Prostate gland (tissue), 2 donors: Measurements from ENCODE around the gene VAMP7.

Experiments used
- CTCF ChIP-seq, 4 experiments: fragments of 200-600 bp in 2 of 4; fragments of 450-650 bp in 2 of 4; sonication (generic) in 2 of 4; IDR thresholded peaks; 1 replicate in 3 of 4; 2 replicates in 1 of 4; pipeline ENCODE4 v1.5.1; 2016 to 2019; ENCODE audit warnings: antibody characterized with exemption in 4 of 4, mild to moderate bottlenecking in 2 of 4, moderate library complexity in 2 of 4
- POLR2A ChIP-seq: fragments of 450-650 bp; IDR thresholded peaks from one replicate; pipeline ENCODE4 v1.6.1; 2016; ENCODE audit warnings: antibody characterized with exemption, mild to moderate bottlenecking
- POLR2AphosphoS5 ChIP-seq: sonication (generic); formaldehyde crosslinking; IDR thresholded peaks from one replicate; pipeline ENCODE4 v1.6.1; 2017; ENCODE audit warnings: antibody characterized with exemption

- TF ChIP-seq CTCF (IDR thresholded peaks at IDR 0.05) = no peak
- TF ChIP-seq POLR2A = no peak
- no peak for TF ChIP-seq POLR2AphosphoS5
Observed at GRCh38 chrX:155864655-155865054, 16.5 kb upstream of the VAMP7 start.
